K562 (cell line): ENCODE measurements around the gene CACNA2D2. TPM values are rescaled to one million over a fixed set of nuclear protein-coding genes. Genes with fewer than 3 reads are reported as not detected.

Experiments used
- BDP1 ChIP-seq: IDR thresholded peaks from 3 replicates; pipeline ENCODE4 v1.6.1; 2011; ENCODE audit not compliant: insufficient read length, insufficient read depth
- CXXC5 ChIP-seq: fragments of 250-450 bp; sonication (Bioruptor Pico); IDR thresholded peaks from 2 replicates; pipeline ENCODE4 v1.8.0; 2022; ENCODE audit warnings: inconsistent platforms, mild to moderate bottlenecking, moderate library complexity
- EP400 ChIP-seq: fragments of 450-650 bp; IDR thresholded peaks from 2 replicates; pipeline ENCODE4 v1.6.1; 2017; ENCODE audit warnings: antibody characterized with exemption, mild to moderate bottlenecking, moderate library complexity
- ETS2 ChIP-seq: IDR thresholded peaks from 2 replicates; pipeline ENCODE4 v1.6.1; 2016; ENCODE audit warnings: borderline replicate concordance, missing genetic modification characterization, mild to moderate bottlenecking, moderate library complexity, missing compliant biosample characterization; ENCODE audit not compliant: poor library complexity, severe bottlenecking
- NFXL1 ChIP-seq: fragments of 450-650 bp; formaldehyde crosslinking; IDR thresholded peaks from 2 replicates; pipeline ENCODE4 v1.4.0; 2021; ENCODE audit warnings: mild to moderate bottlenecking
- NR3C1 ChIP-seq: sonication (generic); formaldehyde crosslinking; IDR thresholded peaks from 2 replicates; pipeline ENCODE4 v1.8.1; 2022; ENCODE audit warnings: missing genetic modification reagents
- NRF1 ChIP-seq, 2 experiments: fragments of 450-650 bp; IDR thresholded peaks in 1 of 2; conservative IDR thresholded peaks in 1 of 2; 2 replicates each; pipeline ENCODE4 v1.6.1; 2014; ENCODE audit warnings: mild to moderate bottlenecking in 2 of 2
- PHF8 ChIP-seq: fragments of 200-600 bp; sonication (generic); IDR thresholded peaks from 2 replicates; pipeline ENCODE4 v1.6.1; 2012; ENCODE audit warnings: mixed run types, mild to moderate bottlenecking, inconsistent platforms, low read length, moderate library complexity, borderline replicate concordance
- SIN3B ChIP-seq: fragments of 450-650 bp; IDR thresholded peaks from 2 replicates; pipeline ENCODE4 v1.6.1; 2017; ENCODE audit warnings: low read depth, mild to moderate bottlenecking, moderate library complexity
- TBP ChIP-seq: optimal IDR thresholded peaks from 2 replicates; pipeline ENCODE3; 2011; ENCODE audit warnings: low read depth, low read length, improper control_type of control experiment
- ZFX ChIP-seq: sonication (generic); formaldehyde crosslinking; IDR thresholded peaks from 2 replicates; pipeline ENCODE4 v1.8.0; 2022; ENCODE audit warnings: mild to moderate bottlenecking, missing genetic modification reagents, moderate library complexity
- ZNF431 ChIP-seq: sonication (generic); formaldehyde crosslinking; IDR thresholded peaks from 2 replicates; pipeline ENCODE4 v1.8.0; 2022; ENCODE audit warnings: mild to moderate bottlenecking, missing genetic modification reagents
- ZNF589 ChIP-seq: fragments of 200-800 bp; sonication (Bioruptor generic); IDR thresholded peaks from 2 replicates; pipeline ENCODE4 v1.6.1; 2016; ENCODE audit warnings: low read depth, missing genetic modification characterization, missing compliant biosample characterization
- polyA plus RNA-seq, 8 experiments: library from polyadenylated mRNA; depleted of rRNA in 4 of 8; stranded (reverse) in 5 of 8; unstranded in 3 of 8; fragments of >200 nt; fragmentation: Nextera tagmentation in 2 of 8; fragmentation: Illumina TruSeq in 1 of 8; extraction: Ambion mirVana in 2 of 8; extraction: Trizol in 1 of 8; gene quantifications; 2 replicates each; pipeline versions ENCODE4 v1.2.1 to v1.2.3, GENCODE V29; 2011 to 2014; ENCODE audit warnings: inconsistent platforms in 1 of 8, missing spikeins in 1 of 8
- total RNA-seq, 7 experiments: library from RNA; depleted of rRNA in 6 of 7; stranded (reverse); fragments of >200 nt in 6 of 7; fragmentation: Illumina TruSeq in 2 of 7; extraction: Trizol in 2 of 7; gene quantifications; 2 replicates each; pipeline versions ENCODE4 v1.2.1 to v1.2.3, GENCODE V29; 2011 to 2021; ENCODE audit warnings: low replicate concordance in 1 of 7
- TF ChIP-seq, protein P1 (sequence below), 2 experiments: fragments of 250-450 bp in 1 of 2; fragments of 450-650 bp in 1 of 2; sonication (Bioruptor Pico) in 1 of 2; IDR thresholded peaks; 2 replicates each; pipeline versions ENCODE4 v1.6.1 to v1.8.0; 2016 to 2021; ENCODE audit warnings: mild to moderate bottlenecking in 2 of 2, moderate library complexity in 2 of 2, missing compliant biosample characterization in 1 of 2, missing genetic modification characterization in 1 of 2
- TF ChIP-seq, protein P2 (sequence below), 2 experiments: fragments of 450-650 bp; conservative IDR thresholded peaks; 2 replicates each; pipeline ENCODE4 v1.6.1; 2017; ENCODE audit warnings: mild to moderate bottlenecking in 2 of 2, moderate library complexity in 2 of 2
- TF ChIP-seq, protein P3 (sequence below): fragments of 200-800 bp; sonication (Bioruptor generic); IDR thresholded peaks from 2 replicates; pipeline ENCODE4 v1.6.1; 2017; ENCODE audit warnings: missing genetic modification characterization, missing compliant biosample characterization
- TF ChIP-seq, protein P4 (sequence below): fragments of 450-650 bp; IDR thresholded peaks from 2 replicates; pipeline ENCODE4 v1.7.0; 2016; ENCODE audit warnings: borderline replicate concordance
- TF ChIP-seq, protein P5 (sequence below), 3 experiments: IDR thresholded peaks in 2 of 3; conservative IDR thresholded peaks in 1 of 3; 2 replicates each; pipeline ENCODE4 v1.5.1; 2011 to 2012; ENCODE audit warnings: low read length in 3 of 3, mild to moderate bottlenecking in 3 of 3, control low read depth in 2 of 3, improper control_type of control experiment in 1 of 3, inconsistent platforms in 1 of 3, low read depth in 1 of 3, mixed read lengths in 1 of 3, moderate library complexity in 1 of 3; ENCODE audit not compliant: insufficient read depth in 2 of 3

Gene CACNA2D2
- total and polyA plus RNA-seq, 9 of the 15 experiments (the other 6 are each of a cell fraction or from before 2014, with no cell fraction given), result 0.11 to 0.58 (median 0.36) TPM; not detected in 2

DNA sequence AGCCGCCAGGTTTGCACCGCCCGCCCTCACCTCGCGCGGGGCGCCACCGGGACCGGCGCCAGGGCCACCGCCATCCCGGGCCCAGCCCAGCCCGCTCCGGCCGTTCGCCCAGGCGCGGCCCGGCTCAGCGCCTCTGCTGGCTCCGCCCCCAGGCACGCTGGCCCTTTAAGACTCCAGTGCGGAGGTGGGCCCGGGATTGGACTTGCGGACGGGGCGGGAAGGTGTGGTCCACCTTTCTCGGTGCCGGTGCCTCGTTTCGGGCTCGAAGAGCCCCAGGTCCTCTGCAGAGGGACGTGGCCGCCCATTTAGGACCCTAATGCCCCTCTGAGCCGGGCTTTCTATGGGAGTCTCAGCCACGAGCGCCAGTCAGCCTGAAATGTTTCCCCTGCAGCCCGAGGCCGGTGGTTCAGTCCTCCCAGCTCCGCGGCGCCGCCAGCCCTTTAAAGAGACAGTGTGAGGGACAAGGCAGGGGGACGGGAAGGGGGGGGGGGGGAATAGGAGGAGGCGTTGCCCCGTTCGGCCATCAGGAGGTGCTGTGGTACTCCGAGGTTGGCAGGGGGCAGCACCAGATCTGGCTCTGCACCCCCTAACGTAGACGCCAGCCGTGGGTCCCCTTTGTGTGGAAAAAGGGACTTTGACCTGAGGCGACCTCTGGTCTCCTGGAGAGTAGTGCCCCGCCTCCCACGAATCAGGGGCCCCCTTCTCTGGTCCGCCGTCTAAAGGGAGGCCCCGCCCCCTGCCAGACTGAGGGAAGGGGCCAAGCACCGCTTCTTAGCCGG is 181.9 kb downstream of the CACNA2D2 start (continued):
- TF ChIP-seq, protein P1, sequence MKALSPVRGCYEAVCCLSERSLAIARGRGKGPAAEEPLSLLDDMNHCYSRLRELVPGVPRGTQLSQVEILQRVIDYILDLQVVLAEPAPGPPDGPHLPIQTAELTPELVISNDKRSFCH (CRISPR knock-in tag; IDR thresholded peaks at IDR 0.05), result no peak
- TF ChIP-seq, protein P1 (tag; IDR thresholded peaks at IDR 0.05), result peak; percentile 51; the same call in 1 of the 2 replicates
- TF ChIP-seq ZNF589 (no peak), ETS2 (no peak), ZFX (CRISPR knock-in tag) (peak; percentile 70; the same call in 1 of the 2 replicates), TBP (peak; percentile 27), CXXC5 (CRISPR knock-in tag) (peak; percentile 67; the same call in 1 of the 2 replicates), SIN3B (0 out of 2 replicates have a peak, but pooled peaks have one; percentile 36), NR3C1 (CRISPR knock-in tag) (no peak), EP400 (peak; percentile 73; the same call in 1 of the 2 replicates), PHF8 (peak; percentile 66; the same call in 1 of the 2 replicates), NRF1 (conservative IDR thresholded peaks at IDR 0.05 in 1 of 2, IDR thresholded peaks at IDR 0.05 in 1 of 2) (peak; percentile 45 to 46; a peak in 2 of 4 replicates), BDP1 (no peak), NFXL1 (CRISPR knock-in tag) (no peak), ZNF431 (CRISPR knock-in tag) (no peak)
- TF ChIP-seq, protein P2, sequence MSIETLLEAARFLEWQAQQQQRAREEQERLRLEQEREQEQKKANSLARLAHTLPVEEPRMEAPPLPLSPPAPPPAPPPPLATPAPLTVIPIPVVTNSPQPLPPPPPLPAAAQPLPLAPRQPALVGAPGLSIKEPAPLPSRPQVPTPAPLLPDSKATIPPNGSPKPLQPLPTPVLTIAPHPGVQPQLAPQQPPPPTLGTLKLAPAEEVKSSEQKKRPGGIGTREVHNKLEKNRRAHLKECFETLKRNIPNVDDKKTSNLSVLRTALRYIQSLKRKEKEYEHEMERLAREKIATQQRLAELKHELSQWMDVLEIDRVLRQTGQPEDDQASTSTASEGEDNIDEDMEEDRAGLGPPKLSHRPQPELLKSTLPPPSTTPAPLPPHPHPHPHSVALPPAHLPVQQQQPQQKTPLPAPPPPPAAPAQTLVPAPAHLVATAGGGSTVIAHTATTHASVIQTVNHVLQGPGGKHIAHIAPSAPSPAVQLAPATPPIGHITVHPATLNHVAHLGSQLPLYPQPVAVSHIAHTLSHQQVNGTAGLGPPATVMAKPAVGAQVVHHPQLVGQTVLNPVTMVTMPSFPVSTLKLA (conservative IDR thresholded peaks at IDR 0.05), result peak; percentile 77 to 87
- TF ChIP-seq, protein P3, sequence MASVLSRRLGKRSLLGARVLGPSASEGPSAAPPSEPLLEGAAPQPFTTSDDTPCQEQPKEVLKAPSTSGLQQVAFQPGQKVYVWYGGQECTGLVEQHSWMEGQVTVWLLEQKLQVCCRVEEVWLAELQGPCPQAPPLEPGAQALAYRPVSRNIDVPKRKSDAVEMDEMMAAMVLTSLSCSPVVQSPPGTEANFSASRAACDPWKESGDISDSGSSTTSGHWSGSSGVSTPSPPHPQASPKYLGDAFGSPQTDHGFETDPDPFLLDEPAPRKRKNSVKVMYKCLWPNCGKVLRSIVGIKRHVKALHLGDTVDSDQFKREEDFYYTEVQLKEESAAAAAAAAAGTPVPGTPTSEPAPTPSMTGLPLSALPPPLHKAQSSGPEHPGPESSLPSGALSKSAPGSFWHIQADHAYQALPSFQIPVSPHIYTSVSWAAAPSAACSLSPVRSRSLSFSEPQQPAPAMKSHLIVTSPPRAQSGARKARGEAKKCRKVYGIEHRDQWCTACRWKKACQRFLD (CRISPR knock-in tag), result no peak; the same call in 1 of the 2 replicates
- TF ChIP-seq, protein P4, sequence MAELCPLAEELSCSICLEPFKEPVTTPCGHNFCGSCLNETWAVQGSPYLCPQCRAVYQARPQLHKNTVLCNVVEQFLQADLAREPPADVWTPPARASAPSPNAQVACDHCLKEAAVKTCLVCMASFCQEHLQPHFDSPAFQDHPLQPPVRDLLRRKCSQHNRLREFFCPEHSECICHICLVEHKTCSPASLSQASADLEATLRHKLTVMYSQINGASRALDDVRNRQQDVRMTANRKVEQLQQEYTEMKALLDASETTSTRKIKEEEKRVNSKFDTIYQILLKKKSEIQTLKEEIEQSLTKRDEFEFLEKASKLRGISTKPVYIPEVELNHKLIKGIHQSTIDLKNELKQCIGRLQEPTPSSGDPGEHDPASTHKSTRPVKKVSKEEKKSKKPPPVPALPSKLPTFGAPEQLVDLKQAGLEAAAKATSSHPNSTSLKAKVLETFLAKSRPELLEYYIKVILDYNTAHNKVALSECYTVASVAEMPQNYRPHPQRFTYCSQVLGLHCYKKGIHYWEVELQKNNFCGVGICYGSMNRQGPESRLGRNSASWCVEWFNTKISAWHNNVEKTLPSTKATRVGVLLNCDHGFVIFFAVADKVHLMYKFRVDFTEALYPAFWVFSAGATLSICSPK, result no peak
- TF ChIP-seq, protein P5, sequence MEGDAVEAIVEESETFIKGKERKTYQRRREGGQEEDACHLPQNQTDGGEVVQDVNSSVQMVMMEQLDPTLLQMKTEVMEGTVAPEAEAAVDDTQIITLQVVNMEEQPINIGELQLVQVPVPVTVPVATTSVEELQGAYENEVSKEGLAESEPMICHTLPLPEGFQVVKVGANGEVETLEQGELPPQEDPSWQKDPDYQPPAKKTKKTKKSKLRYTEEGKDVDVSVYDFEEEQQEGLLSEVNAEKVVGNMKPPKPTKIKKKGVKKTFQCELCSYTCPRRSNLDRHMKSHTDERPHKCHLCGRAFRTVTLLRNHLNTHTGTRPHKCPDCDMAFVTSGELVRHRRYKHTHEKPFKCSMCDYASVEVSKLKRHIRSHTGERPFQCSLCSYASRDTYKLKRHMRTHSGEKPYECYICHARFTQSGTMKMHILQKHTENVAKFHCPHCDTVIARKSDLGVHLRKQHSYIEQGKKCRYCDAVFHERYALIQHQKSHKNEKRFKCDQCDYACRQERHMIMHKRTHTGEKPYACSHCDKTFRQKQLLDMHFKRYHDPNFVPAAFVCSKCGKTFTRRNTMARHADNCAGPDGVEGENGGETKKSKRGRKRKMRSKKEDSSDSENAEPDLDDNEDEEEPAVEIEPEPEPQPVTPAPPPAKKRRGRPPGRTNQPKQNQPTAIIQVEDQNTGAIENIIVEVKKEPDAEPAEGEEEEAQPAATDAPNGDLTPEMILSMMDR (IDR thresholded peaks at IDR 0.05 in 2 of 3, conservative IDR thresholded peaks at IDR 0.05 in 1 of 3; ENCODE audit: insufficient read depth in 2 of 3, low read depth in 1 of 3, low read length in 3 of 3), result peak; percentile 35 to 72 (median 53); a peak in 5 of 6 replicates
